ENCODE measurements around the gene ADCY3. TPM values are rescaled to one million over a fixed set of nuclear protein-coding genes. Genes with fewer than 3 reads are reported as not detected.

Gene ADCY3
- total RNA-seq: 37.5 and 46.3 TPM in 2 replicates

DNA sequence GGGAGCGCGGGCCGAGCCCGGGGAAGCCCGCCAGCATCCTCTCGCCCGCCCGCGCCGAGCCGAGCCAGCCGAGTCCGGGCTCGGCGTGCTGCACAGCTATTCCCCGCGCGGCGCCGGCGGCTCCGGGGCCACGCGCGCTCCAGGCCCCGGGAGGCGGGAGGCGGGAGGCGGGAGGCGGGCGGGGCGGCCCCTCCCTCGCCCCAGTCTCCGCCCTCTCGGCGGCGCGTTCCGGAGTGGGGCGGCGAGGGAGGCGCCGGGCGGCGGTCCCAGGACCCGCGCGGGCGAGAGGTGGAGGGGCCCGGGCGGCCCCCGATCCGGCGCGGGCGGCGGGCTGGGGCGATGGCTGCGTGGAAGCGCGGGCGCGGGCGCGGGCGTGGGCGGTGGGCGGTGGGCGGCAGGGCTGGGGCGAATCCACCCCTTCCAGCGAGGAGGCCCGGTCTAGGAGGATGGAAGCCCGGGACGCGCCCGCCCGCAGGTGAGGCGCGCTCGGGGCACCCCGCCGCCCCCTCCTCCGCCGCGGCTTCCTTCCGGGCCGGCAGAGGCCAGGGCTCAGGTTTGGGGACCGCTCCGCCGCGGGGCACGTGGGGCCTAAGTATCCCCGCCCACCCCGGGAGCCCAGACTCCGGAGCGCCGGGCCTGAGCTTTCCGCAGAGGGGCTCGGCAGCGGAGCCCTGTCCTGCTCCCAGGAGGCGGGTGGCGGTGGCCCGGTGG, at the start of gene ADCY3:
TSS of gene ADCY3 (minus strand) at position 140 of the 711 bp plus-strand sequence. CDS start 1,250 bp downstream, outside the sequence.

DNA sequence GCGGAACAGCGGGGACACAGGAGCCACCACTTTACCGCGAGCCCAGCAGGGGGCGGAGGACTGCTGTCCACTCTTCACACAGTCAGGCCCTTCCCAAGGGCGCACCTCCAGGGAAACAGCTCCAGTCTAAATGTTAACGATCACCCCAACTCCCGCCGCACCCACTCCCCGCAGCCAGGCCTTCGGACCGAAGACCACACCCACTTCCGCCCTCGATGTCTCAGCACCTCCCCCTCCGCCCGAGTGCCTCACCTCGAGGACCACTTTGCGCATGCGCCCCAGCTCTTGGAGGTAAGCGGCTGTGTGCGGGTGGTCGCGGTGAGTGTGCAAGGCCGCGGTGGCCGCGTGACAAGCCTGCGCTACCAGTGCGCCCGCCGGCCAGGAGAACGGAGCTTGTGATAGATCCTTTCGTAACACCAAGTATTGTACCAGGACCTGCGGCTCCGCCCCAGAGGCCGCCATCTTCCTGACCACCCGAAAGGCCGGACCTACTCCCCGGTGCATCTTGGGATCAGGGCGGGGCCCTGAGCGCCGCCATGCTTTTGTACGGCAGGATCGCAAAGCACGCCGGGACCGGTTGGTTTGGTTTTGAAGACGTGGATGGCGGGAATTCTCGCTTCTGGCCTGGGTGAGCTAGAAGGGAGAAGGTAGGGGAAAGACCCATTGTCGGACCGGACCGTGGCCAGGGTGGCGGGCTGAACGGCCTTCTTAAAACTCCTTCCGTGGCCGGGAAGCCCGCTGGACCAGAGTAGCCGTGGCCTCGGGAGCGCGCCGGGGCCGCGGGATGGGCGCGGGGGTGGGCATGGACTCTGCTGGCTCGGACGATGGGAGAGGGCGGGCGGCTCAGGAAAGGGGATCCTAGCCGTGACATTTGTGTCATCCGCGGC, 126.9 kb downstream of the ADCY3 start, which contains the start of the genes CENPO and PTRHD1:
TSS of gene CENPO (plus strand) at position 552 of the 887 bp plus-strand sequence. CDS start 495 bp downstream, outside the sequence.
TSS of gene PTRHD1 (minus strand) at position 518 of the 887 bp plus-strand sequence. CDS start at position 504, 14 bp downstream.

Other genes with a start within 250 kb of the ADCY3 start
- 31.9 and 32.5 TPM in 2 replicates for gene PTRHD1, start 126.8 kb downstream of the ADCY3 start, total RNA-seq
- gene CENPO, start 126.8 kb downstream of the ADCY3 start, total RNA-seq: 9.3 and 19.8 TPM in 2 replicates
- gene DNAJC27, start 51.7 kb upstream of the ADCY3 start, total RNA-seq: 0.91 and 7.0 TPM in 2 replicates
- 0.55 and 0.61 TPM in 2 replicates for gene EFR3B, start 121.8 kb upstream of the ADCY3 start, total RNA-seq
- 0.19 TPM in 1 of 2 replicates, not detected in the other for gene POMC, start 248.3 kb upstream of the ADCY3 start, total RNA-seq